Measurements from ENCODE around the gene PARM1.
A peak's percentile ranks its signal among the peaks of the same experiment; 100 is the strongest.

Gene PARM1

GRCh38 chr4:74969507-74970474, 36.9 kb downstream of the PARM1 start:
- H3K9ac ChIP-seq: no peak overlapping the region
- no peaks in the 10 kb centered on the region for H3K27me3 ChIP-seq (ENCODE audit: control insufficient read depth, insufficient read depth, low read length)
- TF ChIP-seq, protein P1, sequence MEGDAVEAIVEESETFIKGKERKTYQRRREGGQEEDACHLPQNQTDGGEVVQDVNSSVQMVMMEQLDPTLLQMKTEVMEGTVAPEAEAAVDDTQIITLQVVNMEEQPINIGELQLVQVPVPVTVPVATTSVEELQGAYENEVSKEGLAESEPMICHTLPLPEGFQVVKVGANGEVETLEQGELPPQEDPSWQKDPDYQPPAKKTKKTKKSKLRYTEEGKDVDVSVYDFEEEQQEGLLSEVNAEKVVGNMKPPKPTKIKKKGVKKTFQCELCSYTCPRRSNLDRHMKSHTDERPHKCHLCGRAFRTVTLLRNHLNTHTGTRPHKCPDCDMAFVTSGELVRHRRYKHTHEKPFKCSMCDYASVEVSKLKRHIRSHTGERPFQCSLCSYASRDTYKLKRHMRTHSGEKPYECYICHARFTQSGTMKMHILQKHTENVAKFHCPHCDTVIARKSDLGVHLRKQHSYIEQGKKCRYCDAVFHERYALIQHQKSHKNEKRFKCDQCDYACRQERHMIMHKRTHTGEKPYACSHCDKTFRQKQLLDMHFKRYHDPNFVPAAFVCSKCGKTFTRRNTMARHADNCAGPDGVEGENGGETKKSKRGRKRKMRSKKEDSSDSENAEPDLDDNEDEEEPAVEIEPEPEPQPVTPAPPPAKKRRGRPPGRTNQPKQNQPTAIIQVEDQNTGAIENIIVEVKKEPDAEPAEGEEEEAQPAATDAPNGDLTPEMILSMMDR (IDR thresholded peaks at IDR 0.05): peak; percentile 25
- H3K79me2 ChIP-seq: no peaks in the 10 kb centered on the region
- H3K36me3 ChIP-seq (ENCODE audit: control insufficient read depth, insufficient read depth, low read length): no peaks in the 10 kb centered on the region
- peak overlapping the region; percentile 47 for H3K27ac ChIP-seq
- no peak overlapping the region for H2AFZ ChIP-seq
- H3K4me1 ChIP-seq: no peaks in the 10 kb centered on the region
- no peaks in the 10 kb centered on the region for H3K9me3 ChIP-seq (ENCODE audit: control insufficient read depth, low read length)
- H3K4me3 ChIP-seq (ENCODE audit: low read depth, low read length): no peak overlapping the region
- H3K4me2 ChIP-seq (ENCODE audit: low read length): peak overlapping the region; percentile 23

- Histone ChIP-seq H3K4me2 (ENCODE audit: low read length) (no peak overlapping the region), H3K4me1 (no peaks in the 10 kb centered on the region), H3K4me3 (ENCODE audit: low read depth, low read length) (no peak overlapping the region), H3K9ac (no peak overlapping the region), H3K36me3 (ENCODE audit: control insufficient read depth, insufficient read depth, low read length) (no peaks in the 10 kb centered on the region), H3K27me3 (ENCODE audit: control insufficient read depth, insufficient read depth, low read length) (no peaks in the 10 kb centered on the region), H2AFZ (no peak overlapping the region), H3K9me3 (ENCODE audit: control insufficient read depth, low read length) (no peaks in the 10 kb centered on the region), H3K27ac (no peak overlapping the region), H3K79me2 (no peaks in the 10 kb centered on the region)
- TF ChIP-seq, protein P1 (IDR thresholded peaks at IDR 0.05): no peak
Observed at GRCh38 chr4:74970577-74970976, 37.7 kb downstream of the PARM1 start.

- Histone ChIP-seq H3K36me3 (ENCODE audit: control insufficient read depth, insufficient read depth, low read length) (no peaks in the 10 kb centered on the region), H3K4me2 (ENCODE audit: low read length) (no peak overlapping the region), H3K4me1 (no peaks in the 10 kb centered on the region), H3K27me3 (ENCODE audit: control insufficient read depth, insufficient read depth, low read length) (no peaks in the 10 kb centered on the region), H3K27ac (no peak overlapping the region), H3K79me2 (no peaks in the 10 kb centered on the region), H2AFZ (no peak overlapping the region), H3K4me3 (ENCODE audit: low read depth, low read length) (no peak overlapping the region), H3K9me3 (ENCODE audit: control insufficient read depth, low read length) (no peaks in the 10 kb centered on the region), H3K9ac (no peak overlapping the region)
- TF ChIP-seq, protein P1 (IDR thresholded peaks at IDR 0.05): no peak
Observed at GRCh38 chr4:74971862-74972261, 38.9 kb downstream of the PARM1 start.

DNA sequence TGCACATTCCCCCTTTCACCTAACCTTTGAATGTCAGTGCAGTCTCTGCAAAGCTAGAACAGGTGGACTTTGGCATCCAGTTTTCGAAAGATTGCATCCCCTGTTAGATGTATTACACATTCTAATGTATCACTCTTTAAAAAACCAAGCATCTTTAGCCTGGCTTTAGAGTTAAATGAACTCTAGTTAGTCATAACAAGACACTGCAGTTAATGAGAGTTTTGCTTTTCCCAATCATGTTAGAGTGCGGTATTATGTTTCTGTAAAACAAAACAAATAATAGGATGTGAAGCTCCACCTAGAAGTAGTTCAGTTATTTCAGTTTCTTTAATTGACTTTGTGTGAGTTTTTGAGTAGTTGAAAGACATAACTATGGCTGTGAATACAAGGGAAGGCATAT, 42.2 kb downstream of the PARM1 start:
- TF ChIP-seq, protein P1 (IDR thresholded peaks at IDR 0.05): no peak
- H3K9me3 ChIP-seq (ENCODE audit: control insufficient read depth, low read length): no peaks in the 10 kb centered on the region

More for the DNA sequence above, 42.2 kb downstream of the PARM1 start:
- Histone ChIP-seq H3K27me3 (ENCODE audit: control insufficient read depth, insufficient read depth, low read length) (no peaks in the 10 kb centered on the region), H3K4me3 (ENCODE audit: low read depth, low read length) (no peak overlapping the region), H3K79me2 (no peaks in the 10 kb centered on the region), H2AFZ (no peak overlapping the region), H3K4me2 (ENCODE audit: low read length) (no peak overlapping the region), H3K36me3 (ENCODE audit: control insufficient read depth, insufficient read depth, low read length) (no peaks in the 10 kb centered on the region), H3K4me1 (no peaks in the 10 kb centered on the region), H3K27ac (no peak overlapping the region), H3K9ac (no peak overlapping the region)

Measured in parathyroid adenoma (tissue), 2 donors.